Right kidney (tissue), 1 donor: ENCODE results near the gene GABBR2.

Experiments
- DNase-seq: peaks from one replicate; pipeline ENCODE4 v3.0.0-alpha.2; 2016

GABBR2 gene

GRCh38 chr9:98335661-98336060 lies 373.1 kb downstream of the GABBR2 start:
- no peak for DNase-seq

GRCh38 chr9:98334796-98335195 lies 373.9 kb downstream of the GABBR2 start:
- no peak for DNase-seq

GRCh38 chr9:98333703-98334582 lies 374.8 kb downstream of the GABBR2 start:
- DNase-seq = no peak

DNA sequence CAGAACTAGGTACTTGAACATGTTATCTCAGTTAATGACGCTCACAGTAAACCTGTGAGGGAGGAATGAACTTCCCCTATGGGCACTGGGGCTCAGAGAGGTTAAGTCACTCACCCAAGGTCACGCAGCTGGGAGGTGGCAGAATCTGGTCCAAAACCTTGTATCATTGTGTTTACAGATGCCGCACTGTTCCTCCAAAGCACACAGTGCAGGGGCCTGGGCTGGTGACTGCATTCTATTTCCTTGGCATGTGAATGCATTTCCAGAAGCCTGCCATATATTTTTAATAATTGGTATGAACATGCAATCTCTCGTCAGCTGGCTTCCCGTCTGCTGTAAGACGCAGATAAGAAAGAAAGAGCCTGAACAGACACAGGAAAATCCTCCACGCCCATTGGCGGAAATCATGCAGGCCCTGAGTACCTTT lies 376.3 kb downstream of the GABBR2 start:
- DNase-seq = no peak

GRCh38 chr9:98331536-98332259 lies 377.0 kb downstream of the GABBR2 start:
- DNase-seq = no peak

GRCh38 chr9:98330831-98331230 lies 377.9 kb downstream of the GABBR2 start:
- DNase-seq = no peak

DNA sequence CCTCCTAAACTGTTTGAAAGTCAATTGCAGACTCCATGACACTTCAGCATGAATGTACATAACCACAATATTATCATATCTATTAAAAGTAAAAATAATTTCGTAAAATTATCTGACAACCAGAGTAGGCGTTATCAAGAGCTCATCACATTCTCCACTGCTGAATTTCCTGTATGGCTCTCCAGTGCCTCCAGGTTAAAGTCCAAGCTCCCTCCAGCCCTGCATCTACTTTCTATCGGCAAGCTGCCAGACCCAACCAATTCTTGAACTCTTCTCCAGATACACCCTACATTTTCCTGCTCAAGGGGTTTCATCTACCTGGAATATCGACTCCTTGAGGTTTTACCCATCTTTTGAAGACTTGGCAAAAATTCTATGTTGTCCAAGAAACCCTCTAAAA lies 378.8 kb downstream of the GABBR2 start:
- no peak for DNase-seq

- no peak for DNase-seq
Observed at GRCh38 chr9:98329281-98329680, 379.5 kb downstream of the GABBR2 start.

- DNase-seq = no peak
Observed at GRCh38 chr9:98328770-98329169, 380.0 kb downstream of the GABBR2 start.

- no peak for DNase-seq
Observed at GRCh38 chr9:98328141-98328540, 380.6 kb downstream of the GABBR2 start.

- no peak for DNase-seq
Observed at GRCh38 chr9:98327249-98327561, 381.5 kb downstream of the GABBR2 start.

GRCh38 chr9:98326459-98327248 lies 382.1 kb downstream of the GABBR2 start:
- DNase-seq = no peak

DNA sequence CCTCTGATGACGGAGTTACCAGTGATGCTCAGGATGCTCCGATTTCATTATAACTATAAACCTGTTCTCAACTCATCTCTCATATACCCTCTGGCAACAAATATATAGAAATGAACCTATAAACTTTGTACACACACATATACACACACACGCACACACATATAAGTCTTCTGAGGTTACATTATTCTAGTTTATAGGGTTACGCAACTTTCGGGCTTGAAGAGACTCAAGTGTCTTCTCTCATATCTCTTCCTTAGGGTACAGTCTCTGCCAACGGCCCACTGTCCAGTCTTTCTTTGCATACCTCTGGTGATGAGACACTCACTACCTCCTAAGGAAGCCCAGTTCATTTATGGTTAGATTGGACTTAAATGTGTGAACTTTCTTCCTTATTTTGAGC lies 383.9 kb downstream of the GABBR2 start:
- no peak for DNase-seq

- DNase-seq = no peak
Observed at GRCh38 chr9:98323831-98324135, 385.0 kb downstream of the GABBR2 start.

- DNase-seq = no peak
Observed at GRCh38 chr9:98323051-98323830, 385.5 kb downstream of the GABBR2 start.

GRCh38 chr9:98321269-98321668 lies 387.5 kb downstream of the GABBR2 start:
- DNase-seq = no peak

- DNase-seq = no peak
Observed at GRCh38 chr9:98318834-98319478, 389.8 kb downstream of the GABBR2 start.

- no peak for DNase-seq
Observed at GRCh38 chr9:98318041-98318790, 390.5 kb downstream of the GABBR2 start.

DNA sequence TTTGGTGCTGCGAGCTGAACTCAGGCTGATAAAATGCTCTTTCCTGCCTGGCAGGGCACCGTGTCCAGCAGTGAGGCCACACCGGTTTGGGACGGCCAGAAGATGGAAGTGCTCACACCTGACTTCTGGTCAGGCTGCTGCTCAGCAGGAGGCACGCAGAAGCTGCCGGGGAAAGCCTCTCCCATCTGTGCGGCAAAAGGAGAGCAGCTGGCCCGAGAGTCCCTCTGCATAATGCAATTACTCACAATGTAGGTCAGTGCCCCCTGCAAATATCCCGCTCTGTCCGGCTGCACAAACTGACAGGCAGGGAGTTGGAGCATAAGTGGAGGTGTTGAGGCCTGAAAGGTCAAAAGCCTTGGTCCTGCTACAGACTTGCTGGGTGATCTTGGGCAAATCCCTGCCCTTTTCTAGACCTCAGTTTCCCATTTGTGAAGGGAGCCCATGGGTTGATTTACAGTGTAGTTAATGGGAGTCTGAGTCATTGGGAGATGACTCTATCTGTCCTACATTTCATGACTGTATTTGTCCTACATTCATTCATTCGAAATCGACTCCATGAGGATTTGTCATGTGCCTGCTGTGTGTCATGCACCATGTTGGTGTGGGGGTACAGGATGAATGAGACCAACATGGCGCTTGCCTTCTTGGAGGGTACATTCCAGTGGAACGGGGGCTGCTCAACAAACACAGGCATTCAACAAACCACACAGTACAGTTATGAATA lies 391.4 kb downstream of the GABBR2 start:
- no peak for DNase-seq

DNA sequence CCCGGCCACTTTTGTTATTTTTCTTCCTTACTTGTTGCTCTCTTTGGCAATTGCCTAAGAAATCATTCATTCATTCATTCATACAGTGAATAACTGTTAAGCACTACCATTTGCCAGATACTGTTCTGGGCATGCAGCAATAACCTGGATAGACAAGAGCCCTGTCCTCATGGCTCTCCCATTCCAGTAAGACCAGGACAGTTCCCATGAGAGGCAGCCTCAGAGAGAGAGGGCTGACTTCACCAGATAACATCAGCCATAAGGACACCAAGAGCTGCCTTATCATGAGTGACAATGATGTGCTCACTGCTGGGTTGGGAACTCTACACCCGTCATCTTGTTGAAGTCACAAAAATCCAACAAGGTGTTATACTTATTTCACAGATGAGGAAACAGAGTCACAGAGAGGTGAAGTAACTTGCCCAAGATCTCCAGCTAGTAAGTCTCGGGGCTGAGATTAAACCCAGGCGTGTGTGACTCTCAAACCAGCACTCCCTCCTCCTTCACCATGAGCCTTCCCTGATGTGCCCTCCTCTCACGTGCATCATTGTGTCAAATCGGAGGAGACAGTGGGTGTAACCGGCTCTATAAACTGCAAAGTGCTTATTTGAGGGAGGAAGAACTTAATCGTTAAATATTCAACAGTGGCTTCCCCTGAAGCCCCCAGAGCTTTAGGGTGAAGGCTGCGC lies 392.1 kb downstream of the GABBR2 start:
- DNase-seq = no peak
